Naive thymus-derived CD8-positive, alpha-beta T cell (primary cell): ENCODE data around the gene RUFY1. TPM values are rescaled to one million over a fixed set of nuclear protein-coding genes. Genes with fewer than 3 reads are reported as not detected.

ENCODE experiments used
- polyA plus RNA-seq, 3 donors: library from polyadenylated mRNA; unstranded; fragments of 300-500 nt; fragmentation: Illumina TruSeq; gene quantifications; one replicate each; pipeline ENCODE4 v1.2.3, GENCODE V29; 2021
- total RNA-seq, 8 experiments: library from RNA in 2 of 8; stranded (reverse) in 2 of 8; gene quantifications; one replicate each; pipeline ENCODE4 v1.2.3 and lab custom pipeline; 2021 to 2026

The RUFY1 gene
- total and polyA plus RNA-seq, 5 experiments from 2014 or later, result 27.9 to 63.4 (median 35.3) TPM

Other genes starting within 250 kb of the RUFY1 start
- not detected for gene ADAMTS2, start 205.1 kb upstream of the RUFY1 start, total RNA-seq
- gene ADAMTS2, start 205.1 kb upstream of the RUFY1 start, polyA plus RNA-seq, result under 1 TPM in 1 of 3 donors, not detected in 2; 0.02 TPM
- gene HNRNPH1, start 73.1 kb downstream of the RUFY1 start, total RNA-seq, result 1,000 to 10,000 TPM; 1,803 to 1,897 TPM
- 100 to 1,000 TPM in 2 of 3 donors, 10 to 100 TPM in 1; 97.0 to 120 (median 104) TPM for gene HNRNPH1, start 73.1 kb downstream of the RUFY1 start, polyA plus RNA-seq
- gene CBY3, start 130.5 kb downstream of the RUFY1 start, total RNA-seq, result under 1 TPM in 1 of 2 experiments, not detected in 1; 0.99 TPM
- gene CBY3, start 130.5 kb downstream of the RUFY1 start, polyA plus RNA-seq, result under 1 TPM in 2 of 3 donors, not detected in 1; 0.62 to 0.66 TPM
- 100 to 1,000 TPM; 219 to 225 TPM for gene CANX, start 148.4 kb downstream of the RUFY1 start, total RNA-seq
- 100 to 1,000 TPM; 172 to 220 (median 190) TPM for gene CANX, start 148.4 kb downstream of the RUFY1 start, polyA plus RNA-seq
- gene MAML1, start 182.3 kb downstream of the RUFY1 start, total RNA-seq, result 10 to 100 TPM; 45.0 to 48.5 TPM
- 1 to 10 TPM; 2.8 to 9.6 (median 3.3) TPM for gene MAML1, start 182.3 kb downstream of the RUFY1 start, polyA plus RNA-seq
- gene LTC4S, start 243.4 kb downstream of the RUFY1 start, total RNA-seq, result 1 to 10 TPM; 5.5 to 6.1 TPM
- 1 to 10 TPM; 1.5 to 2.9 (median 2.0) TPM for gene LTC4S, start 243.4 kb downstream of the RUFY1 start, polyA plus RNA-seq